Measurements from ENCODE around the gene SLC17A4. TPM values are rescaled to one million over a fixed set of nuclear protein-coding genes. Genes with fewer than 3 reads are reported as not detected.

The SLC17A4 gene
- total RNA-seq, 1 donor from 2014 or later: not detected

GRCh38 chr6:25777856-25778649 is 23.5 kb downstream of the SLC17A4 start:
- no peaks in the 10 kb centered on the region for H3K36me3 Mint-ChIP-seq (ENCODE audit: low read depth, unreplicated experiment)
- Histone ChIP-seq H3K4me3 (ENCODE audit: insufficient read depth, low read depth, low read length) (no peak overlapping the region), H3K9ac (ENCODE audit: low read length) (no peak overlapping the region), H3K27ac (ENCODE audit: low read depth, low read length) (no peak overlapping the region), H3K27me3 (ENCODE audit: insufficient read depth, low read length) (no peaks in the 10 kb centered on the region), H3K79me2 (ENCODE audit: insufficient read depth, low read length) (no peaks in the 10 kb centered on the region), H4K20me1 (ENCODE audit: insufficient read depth, low read length) (no peaks in the 10 kb centered on the region), H3K4me2 (ENCODE audit: low read length) (no peak overlapping the region), H3K9me3 (ENCODE audit: insufficient read depth, low read depth, low read length) (no peaks in the 10 kb centered on the region), H3K4me1 (ENCODE audit: insufficient read depth, low read length) (no peaks in the 10 kb centered on the region), H3K36me3 (ENCODE audit: insufficient read depth, low read length) (no peaks in the 10 kb centered on the region), H2AFZ (ENCODE audit: low read depth, low read length) (no peak overlapping the region)
- TF ChIP-seq, protein P1, sequence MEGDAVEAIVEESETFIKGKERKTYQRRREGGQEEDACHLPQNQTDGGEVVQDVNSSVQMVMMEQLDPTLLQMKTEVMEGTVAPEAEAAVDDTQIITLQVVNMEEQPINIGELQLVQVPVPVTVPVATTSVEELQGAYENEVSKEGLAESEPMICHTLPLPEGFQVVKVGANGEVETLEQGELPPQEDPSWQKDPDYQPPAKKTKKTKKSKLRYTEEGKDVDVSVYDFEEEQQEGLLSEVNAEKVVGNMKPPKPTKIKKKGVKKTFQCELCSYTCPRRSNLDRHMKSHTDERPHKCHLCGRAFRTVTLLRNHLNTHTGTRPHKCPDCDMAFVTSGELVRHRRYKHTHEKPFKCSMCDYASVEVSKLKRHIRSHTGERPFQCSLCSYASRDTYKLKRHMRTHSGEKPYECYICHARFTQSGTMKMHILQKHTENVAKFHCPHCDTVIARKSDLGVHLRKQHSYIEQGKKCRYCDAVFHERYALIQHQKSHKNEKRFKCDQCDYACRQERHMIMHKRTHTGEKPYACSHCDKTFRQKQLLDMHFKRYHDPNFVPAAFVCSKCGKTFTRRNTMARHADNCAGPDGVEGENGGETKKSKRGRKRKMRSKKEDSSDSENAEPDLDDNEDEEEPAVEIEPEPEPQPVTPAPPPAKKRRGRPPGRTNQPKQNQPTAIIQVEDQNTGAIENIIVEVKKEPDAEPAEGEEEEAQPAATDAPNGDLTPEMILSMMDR (IDR thresholded peaks at IDR 0.05; ENCODE audit: insufficient read depth, low read depth, low read length): no peak
- no peak for TF ChIP-seq EZH2 (IDR thresholded peaks at IDR 0.05; ENCODE audit: insufficient read depth, low read length)
- H3K27me3 Mint-ChIP-seq (ENCODE audit: low read depth, unreplicated experiment): no peaks in the 10 kb centered on the region
- DNase-seq (ENCODE audit: low read depth) (no peak), FAIRE-seq (no peak)
- no peak overlapping the region for H3K4me3 Mint-ChIP-seq (ENCODE audit: unreplicated experiment)
- H3K9me3 Mint-ChIP-seq (ENCODE audit: unreplicated experiment): no peaks in the 10 kb centered on the region
- H3K4me1 Mint-ChIP-seq (ENCODE audit: low read depth, unreplicated experiment): peaks cover 5% of the 10 kb centered on the region
- H3K27ac Mint-ChIP-seq (ENCODE audit: unreplicated experiment): no peak overlapping the region

DNA sequence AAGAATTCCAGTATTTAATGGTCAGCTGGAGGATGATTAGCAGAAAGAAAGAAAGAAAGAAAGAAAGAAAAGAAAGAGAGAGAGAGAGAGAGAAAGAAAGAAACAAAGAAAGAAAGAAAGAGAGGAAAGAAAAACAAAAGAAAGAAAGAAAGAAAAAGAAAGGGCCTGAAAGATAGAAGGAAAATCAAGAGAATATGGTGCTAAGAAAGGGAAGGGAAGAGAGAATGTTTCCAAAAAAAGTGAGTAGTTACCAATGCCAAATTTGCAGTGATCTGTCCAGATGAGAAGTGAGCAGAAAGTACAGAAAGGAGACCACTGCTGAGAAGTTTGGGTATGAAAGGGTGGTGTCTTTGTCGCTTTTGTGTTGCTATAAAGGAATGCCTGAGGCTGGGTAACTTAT is 26.6 kb downstream of the SLC17A4 start:
- FAIRE-seq (no peak), DNase-seq (ENCODE audit: low read depth) (no peak)
- H3K9me3 Mint-ChIP-seq (ENCODE audit: unreplicated experiment): no peaks in the 10 kb centered on the region
- Histone ChIP-seq H3K36me3 (ENCODE audit: insufficient read depth, low read length) (no peaks in the 10 kb centered on the region), H3K27me3 (ENCODE audit: insufficient read depth, low read length) (no peaks in the 10 kb centered on the region), H3K79me2 (ENCODE audit: insufficient read depth, low read length) (no peaks in the 10 kb centered on the region), H3K9ac (ENCODE audit: low read length) (no peak overlapping the region), H3K4me1 (ENCODE audit: insufficient read depth, low read length) (no peaks in the 10 kb centered on the region), H3K9me3 (ENCODE audit: insufficient read depth, low read depth, low read length) (no peaks in the 10 kb centered on the region), H2AFZ (ENCODE audit: low read depth, low read length) (no peak overlapping the region), H3K4me3 (ENCODE audit: insufficient read depth, low read depth, low read length) (no peak overlapping the region), H3K27ac (ENCODE audit: low read depth, low read length) (no peak overlapping the region), H3K4me2 (ENCODE audit: low read length) (no peak overlapping the region), H4K20me1 (ENCODE audit: insufficient read depth, low read length) (no peaks in the 10 kb centered on the region)
- H3K27me3 Mint-ChIP-seq (ENCODE audit: low read depth, unreplicated experiment): no peaks in the 10 kb centered on the region
- no peak overlapping the region for H3K27ac Mint-ChIP-seq (ENCODE audit: unreplicated experiment)
- TF ChIP-seq, protein P1 (IDR thresholded peaks at IDR 0.05; ENCODE audit: insufficient read depth, low read depth, low read length): no peak
- no peak for TF ChIP-seq EZH2 (IDR thresholded peaks at IDR 0.05; ENCODE audit: insufficient read depth, low read length)
- H3K4me1 Mint-ChIP-seq (ENCODE audit: low read depth, unreplicated experiment): peaks cover 5% of the 10 kb centered on the region
- H3K36me3 Mint-ChIP-seq (ENCODE audit: low read depth, unreplicated experiment): no peaks in the 10 kb centered on the region
- H3K4me3 Mint-ChIP-seq (ENCODE audit: unreplicated experiment): no peak overlapping the region

DNA sequence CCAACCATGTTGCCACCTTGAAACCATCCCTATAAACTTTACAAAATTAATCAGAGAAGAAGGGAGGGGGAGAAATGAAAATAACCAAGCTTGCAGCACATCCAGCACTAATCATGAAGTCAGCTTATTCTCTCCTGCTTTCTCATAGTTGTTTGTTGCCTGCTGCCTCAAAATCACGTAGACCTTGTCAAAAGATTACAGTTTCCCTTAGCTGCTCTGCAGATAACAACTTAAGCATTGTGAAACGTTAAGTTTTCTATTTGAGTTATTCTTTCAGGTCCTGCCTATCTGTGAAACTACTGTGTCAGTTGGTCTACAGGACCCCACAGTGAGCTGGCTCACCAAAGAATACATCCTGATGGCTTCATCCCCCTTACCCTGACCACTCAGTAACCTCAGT is 32.9 kb downstream of the SLC17A4 start:
- DNase-seq (ENCODE audit: low read depth) (no peak), FAIRE-seq (no peak)
- H2AFZ ChIP-seq (ENCODE audit: low read depth, low read length): no peak overlapping the region
- TF ChIP-seq EZH2 (IDR thresholded peaks at IDR 0.05; ENCODE audit: insufficient read depth, low read length): no peak
- TF ChIP-seq, protein P1 (IDR thresholded peaks at IDR 0.05; ENCODE audit: insufficient read depth, low read depth, low read length): no peak
- no peaks in the 10 kb centered on the region for H3K27me3 Mint-ChIP-seq (ENCODE audit: low read depth, unreplicated experiment)
- no peak overlapping the region for H3K27ac ChIP-seq (ENCODE audit: low read depth, low read length)
- H3K79me2 ChIP-seq (ENCODE audit: insufficient read depth, low read length): no peaks in the 10 kb centered on the region
- H3K9ac ChIP-seq (ENCODE audit: low read length): no peak overlapping the region
- no peak overlapping the region for H3K4me2 ChIP-seq (ENCODE audit: low read length)
- no peaks in the 10 kb centered on the region for H3K27me3 ChIP-seq (ENCODE audit: insufficient read depth, low read length)
- H3K36me3 ChIP-seq (ENCODE audit: insufficient read depth, low read length): no peaks in the 10 kb centered on the region
- no peak overlapping the region for H3K27ac Mint-ChIP-seq (ENCODE audit: unreplicated experiment)
- no peaks in the 10 kb centered on the region for H4K20me1 ChIP-seq (ENCODE audit: insufficient read depth, low read length)
- no peaks in the 10 kb centered on the region for H3K4me1 Mint-ChIP-seq (ENCODE audit: low read depth, unreplicated experiment)
- no peaks in the 10 kb centered on the region for H3K9me3 Mint-ChIP-seq (ENCODE audit: unreplicated experiment)
- H3K4me1 ChIP-seq (ENCODE audit: insufficient read depth, low read length): no peaks in the 10 kb centered on the region
- H3K4me3 Mint-ChIP-seq (ENCODE audit: unreplicated experiment): no peak overlapping the region
- no peak overlapping the region for H3K4me3 ChIP-seq (ENCODE audit: insufficient read depth, low read depth, low read length)
- no peaks in the 10 kb centered on the region for H3K36me3 Mint-ChIP-seq (ENCODE audit: low read depth, unreplicated experiment)
- H3K9me3 ChIP-seq (ENCODE audit: insufficient read depth, low read depth, low read length): no peaks in the 10 kb centered on the region

All from astrocyte (in vitro differentiated cells and primary cell).